ENCODE results near the gene TAF11L11. TPM values are rescaled to one million over a fixed set of nuclear protein-coding genes. Genes with fewer than 3 reads are reported as not detected.
"Not testable (repeated sequence)": the region's sequence is repeated elsewhere in the genome, so short reads cannot be mapped to it uniquely, and the experiment has no call there.

TAF11L11 gene
- total RNA-seq, 1 donor from 2014 or later, result not detected

- Histone ChIP-seq H3K27ac (ENCODE audit: low read depth, low read length) (no peak overlapping the region), H3K9me3 (ENCODE audit: control insufficient read depth in 3 of 3, low read length in 3 of 3) (no peaks in the 10 kb centered on the region), H3K27me3 (ENCODE audit: control insufficient read depth in 3 of 3, insufficient read depth in 3 of 3, low read length in 3 of 3) (no peaks in the 10 kb centered on the region), H3K36me3 (ENCODE audit: control insufficient read depth in 3 of 3, insufficient read depth in 3 of 3, low read length in 3 of 3) (no peaks in the 10 kb centered on the region), H3K9ac (ENCODE audit: low read depth in 1 of 3, low read length in 3 of 3) (no peak overlapping the region), H3K4me3 (ENCODE audit: low read length in 3 of 3) (no peak overlapping the region), H3K4me1 (ENCODE audit: control insufficient read depth in 3 of 3, insufficient read depth in 3 of 3, low read length in 3 of 3) (no peaks in the 10 kb centered on the region)
Measured at GRCh38 chr5:17620627-17621026, 16.6 kb downstream of the TAF11L11 start.

GRCh38 chr5:17625686-17626085, 21.7 kb downstream of the TAF11L11 start:
- Histone ChIP-seq H3K4me1 (ENCODE audit: control insufficient read depth in 3 of 3, insufficient read depth in 3 of 3, low read length in 3 of 3) (no peaks in the 10 kb centered on the region), H3K4me3 (ENCODE audit: low read length in 3 of 3) (no peak overlapping the region), H3K27ac (ENCODE audit: low read depth, low read length) (no peak overlapping the region), H3K9ac (ENCODE audit: low read depth in 1 of 3, low read length in 3 of 3) (no peak overlapping the region), H3K36me3 (ENCODE audit: control insufficient read depth in 3 of 3, insufficient read depth in 3 of 3, low read length in 3 of 3) (no peaks in the 10 kb centered on the region), H3K9me3 (ENCODE audit: control insufficient read depth in 3 of 3, low read length in 3 of 3) (no peaks in the 10 kb centered on the region), H3K27me3 (ENCODE audit: control insufficient read depth in 3 of 3, insufficient read depth in 3 of 3, low read length in 3 of 3) (no peaks in the 10 kb centered on the region)

GRCh38 chr5:17631788-17632187, 27.8 kb downstream of the TAF11L11 start, which contains the start of gene TAF11L13:
Gene TAF11L13 (plus strand): TSS chr5:17632088.
- not testable (repeated sequence) for H3K36me3 ChIP-seq (ENCODE audit: control insufficient read depth in 3 of 3, insufficient read depth in 3 of 3, low read length in 3 of 3); H3K27me3 ChIP-seq (ENCODE audit: control insufficient read depth in 3 of 3, insufficient read depth in 3 of 3, low read length in 3 of 3); H3K27ac ChIP-seq (ENCODE audit: low read depth, low read length); H3K9me3 ChIP-seq (ENCODE audit: control insufficient read depth in 3 of 3, low read length in 3 of 3); H3K9ac ChIP-seq (ENCODE audit: low read depth in 1 of 3, low read length in 3 of 3); H3K4me3 ChIP-seq (ENCODE audit: low read length in 3 of 3); H3K4me1 ChIP-seq (ENCODE audit: control insufficient read depth in 3 of 3, insufficient read depth in 3 of 3, low read length in 3 of 3)

- Histone ChIP-seq H3K9ac (ENCODE audit: low read depth in 1 of 3, low read length in 3 of 3) (no peak within 1 kb of the TSS), H3K4me1 (ENCODE audit: control insufficient read depth in 3 of 3, insufficient read depth in 3 of 3, low read length in 3 of 3) (no peaks in the 10 kb centered on the region), H3K27me3 (ENCODE audit: control insufficient read depth in 3 of 3, insufficient read depth in 3 of 3, low read length in 3 of 3) (no peaks in the 10 kb centered on the region), H3K9me3 (ENCODE audit: control insufficient read depth in 3 of 3, low read length in 3 of 3) (no peaks in the 10 kb centered on the region), H3K4me3 (ENCODE audit: low read length in 3 of 3) (no peak within 1 kb of the TSS), H3K36me3 (ENCODE audit: control insufficient read depth in 3 of 3, insufficient read depth in 3 of 3, low read length in 3 of 3) (no peaks in the 10 kb centered on the region), H3K27ac (ENCODE audit: low read depth, low read length) (no peak within 1 kb of the TSS)
Measured at GRCh38 chr5:17634160-17634559, 30.2 kb downstream of the TAF11L11 start, which contains the start of gene TAF11L14. Gene TAF11L14 (plus strand): TSS chr5:17634460.

- not testable (repeated sequence) for H3K27ac ChIP-seq (ENCODE audit: low read depth, low read length); H3K4me1 ChIP-seq (ENCODE audit: control insufficient read depth in 3 of 3, insufficient read depth in 3 of 3, low read length in 3 of 3); H3K36me3 ChIP-seq (ENCODE audit: control insufficient read depth in 3 of 3, insufficient read depth in 3 of 3, low read length in 3 of 3); H3K9ac ChIP-seq (ENCODE audit: low read depth in 1 of 3, low read length in 3 of 3); H3K9me3 ChIP-seq (ENCODE audit: control insufficient read depth in 3 of 3, low read length in 3 of 3); H3K27me3 ChIP-seq (ENCODE audit: control insufficient read depth in 3 of 3, insufficient read depth in 3 of 3, low read length in 3 of 3); H3K4me3 ChIP-seq (ENCODE audit: low read length in 3 of 3)
Measured at GRCh38 chr5:17649232-17649631, 45.2 kb downstream of the TAF11L11 start.

- not testable (repeated sequence) for H3K4me3 ChIP-seq (ENCODE audit: low read length in 3 of 3); H3K27me3 ChIP-seq (ENCODE audit: control insufficient read depth in 3 of 3, insufficient read depth in 3 of 3, low read length in 3 of 3); H3K9ac ChIP-seq (ENCODE audit: low read depth in 1 of 3, low read length in 3 of 3); H3K36me3 ChIP-seq (ENCODE audit: control insufficient read depth in 3 of 3, insufficient read depth in 3 of 3, low read length in 3 of 3); H3K9me3 ChIP-seq (ENCODE audit: control insufficient read depth in 3 of 3, low read length in 3 of 3); H3K27ac ChIP-seq (ENCODE audit: low read depth, low read length); H3K4me1 ChIP-seq (ENCODE audit: control insufficient read depth in 3 of 3, insufficient read depth in 3 of 3, low read length in 3 of 3)
Measured at GRCh38 chr5:17655201-17655759, 51.3 kb downstream of the TAF11L11 start.

Small RNAs within 50 kb of the gene (small RNA-seq; reads per million reads assigned to genes)
- gene AC233724.1 (not detected), gene AC233724.2 (not detected), gene AC233724.3 (not detected), gene AC233724.4 (not detected), gene AC233724.6 (not detected), gene AC233724.7 (not detected)

Other genes with a start within 250 kb of the TAF11L11 start
- gene TAF11L2, start 106.0 kb upstream of the TAF11L11 start, total RNA-seq, result not detected
- not detected for gene TAF11L3, start 85.8 kb upstream of the TAF11L11 start, total RNA-seq
- not detected for gene TAF11L4, start 82.4 kb upstream of the TAF11L11 start, total RNA-seq
- not detected for gene TAF11L5, start 78.9 kb upstream of the TAF11L11 start, total RNA-seq
- not detected for gene TAF11L6, start 75.5 kb upstream of the TAF11L11 start, total RNA-seq
- not detected for gene TAF11L7, start 18.4 kb upstream of the TAF11L11 start, total RNA-seq
- gene TAF11L8, start 13.2 kb upstream of the TAF11L11 start, total RNA-seq, result not detected
- gene TAF11L9, start 9.8 kb upstream of the TAF11L11 start, total RNA-seq, result not detected
- not detected for gene TAF11L10, start 6.4 kb upstream of the TAF11L11 start, total RNA-seq
- not detected for gene TAF11L12, start 6.2 kb downstream of the TAF11L11 start, total RNA-seq
- gene TAF11L13, start 27.9 kb downstream of the TAF11L11 start, total RNA-seq, result not detected
- gene TAF11L14, start 30.3 kb downstream of the TAF11L11 start, total RNA-seq, result not detected